RWPE1 (cell line): Measurements from ENCODE around the gene B4GALT1.

ENCODE experiments used
- CTCF ChIA-PET: fragments of 350-600 bp; sonication (Branson Sonifier 250); formaldehyde crosslinking; extraction: SDS; loops from one replicate; lab custom pipeline; 2021; lab: Yijun Ruan, JAX
- POLR2A ChIA-PET: fragments of 400-600 bp; formaldehyde crosslinking; extraction: SDS; loops from one replicate; lab custom pipeline; 2020; ENCODE audit warnings: antibody characterized with exemption; ENCODE audit not compliant: low non-redundant PET; lab: Yijun Ruan, JAX
- DNase-seq: peaks from one replicate; pipeline ENCODE4 v3.0.0; 2012; ENCODE audit warnings: low spot score
- H3K27ac ChIP-seq: fragments of 450-650 bp; 2 replicates; pipeline ENCODE4 v1.5.1; 2017
- TF ChIP-seq, protein P1 (sequence below): fragments of 450-650 bp; conservative IDR thresholded peaks from 2 replicates; pipeline ENCODE4 v1.5.1; 2017; ENCODE audit warnings: low read depth, mild to moderate bottlenecking

The B4GALT1 gene

DNA sequence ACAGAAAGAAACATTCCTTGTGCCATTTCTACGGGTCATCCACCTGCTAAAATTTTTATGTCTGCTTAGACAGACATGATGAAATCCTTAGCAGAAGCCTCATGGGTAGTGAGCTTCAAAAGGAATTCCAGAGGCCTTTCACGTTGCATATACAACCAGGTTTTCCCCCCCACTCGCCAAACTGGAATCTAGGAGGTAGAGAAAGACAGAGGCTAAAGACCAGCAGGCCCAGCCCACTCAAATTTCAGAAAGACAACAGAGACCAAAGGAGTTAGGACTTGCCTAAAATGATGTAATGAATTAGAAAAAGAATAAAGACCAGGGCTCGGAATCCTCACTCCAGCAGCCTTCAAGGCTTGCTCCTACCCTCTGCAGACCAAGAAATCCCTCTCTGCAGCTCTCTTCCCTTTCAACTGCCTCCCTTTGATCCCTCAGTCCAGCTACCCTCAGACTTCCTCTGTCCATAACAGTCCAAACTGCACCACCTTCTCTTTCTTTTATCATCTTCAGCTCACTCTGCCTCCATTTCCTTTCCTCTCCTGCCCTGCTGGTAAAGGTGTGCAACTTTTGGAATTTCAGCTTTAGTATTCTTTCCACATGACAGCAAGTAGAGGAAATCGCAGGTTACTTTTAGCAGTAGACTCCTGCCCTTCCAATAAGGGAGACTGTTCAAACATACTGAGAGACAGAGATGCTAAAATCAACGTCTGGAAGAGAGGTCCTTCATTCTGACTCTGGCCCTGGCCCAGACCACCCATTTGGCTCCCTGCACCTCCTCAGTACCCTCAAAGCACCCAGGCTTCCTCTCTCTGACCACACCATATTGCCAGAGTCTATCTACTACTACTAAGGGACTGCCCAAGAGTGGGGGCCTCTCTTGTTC is 8.9 kb downstream of the B4GALT1 start:
- TF ChIP-seq, protein P1, sequence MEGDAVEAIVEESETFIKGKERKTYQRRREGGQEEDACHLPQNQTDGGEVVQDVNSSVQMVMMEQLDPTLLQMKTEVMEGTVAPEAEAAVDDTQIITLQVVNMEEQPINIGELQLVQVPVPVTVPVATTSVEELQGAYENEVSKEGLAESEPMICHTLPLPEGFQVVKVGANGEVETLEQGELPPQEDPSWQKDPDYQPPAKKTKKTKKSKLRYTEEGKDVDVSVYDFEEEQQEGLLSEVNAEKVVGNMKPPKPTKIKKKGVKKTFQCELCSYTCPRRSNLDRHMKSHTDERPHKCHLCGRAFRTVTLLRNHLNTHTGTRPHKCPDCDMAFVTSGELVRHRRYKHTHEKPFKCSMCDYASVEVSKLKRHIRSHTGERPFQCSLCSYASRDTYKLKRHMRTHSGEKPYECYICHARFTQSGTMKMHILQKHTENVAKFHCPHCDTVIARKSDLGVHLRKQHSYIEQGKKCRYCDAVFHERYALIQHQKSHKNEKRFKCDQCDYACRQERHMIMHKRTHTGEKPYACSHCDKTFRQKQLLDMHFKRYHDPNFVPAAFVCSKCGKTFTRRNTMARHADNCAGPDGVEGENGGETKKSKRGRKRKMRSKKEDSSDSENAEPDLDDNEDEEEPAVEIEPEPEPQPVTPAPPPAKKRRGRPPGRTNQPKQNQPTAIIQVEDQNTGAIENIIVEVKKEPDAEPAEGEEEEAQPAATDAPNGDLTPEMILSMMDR: no peak
- DNase-seq: no peak
- CTCF ChIA-PET: no interaction called here
- peak overlapping the region; percentile 98 for H3K27ac ChIP-seq
- POLR2A ChIA-PET: interaction anchor here (1.5 kb wide), 1 partner anchor 9 kb away, joined by 3 read pairs; the partner anchor contains the start of gene B4GALT1

DNA sequence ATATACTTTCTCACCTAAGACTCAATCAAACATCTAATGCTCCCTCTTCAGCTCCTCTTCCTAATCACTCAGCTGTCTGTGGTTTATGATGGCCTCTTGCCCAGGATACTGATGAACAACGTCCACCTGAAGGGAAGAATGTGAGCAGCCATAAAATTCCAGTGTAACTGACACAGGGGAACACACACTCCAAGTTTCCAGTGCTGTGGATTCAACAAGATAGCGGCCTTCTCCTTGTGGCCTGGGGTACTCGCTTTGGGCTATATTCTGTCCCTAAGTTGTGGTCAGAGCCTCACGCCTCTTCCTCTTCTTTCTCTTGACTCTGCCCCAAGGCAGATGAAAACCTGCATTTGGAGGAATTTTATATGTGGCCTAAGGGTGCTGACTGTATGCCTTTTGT is 11.7 kb downstream of the B4GALT1 start:
- ChIA-PET POLR2A (interaction anchor here (0.6 kb wide), 1 partner anchor 637 kb away, joined by 3 read pairs; no protein-coding TSS in a partner anchor), CTCF (no interaction called here)
- no peak overlapping the region; the same call in 1 of the 2 replicates for H3K27ac ChIP-seq
- TF ChIP-seq, protein P1: no peak
- DNase-seq: no peak

GRCh38 chr9:33154371-33154770 is 12.8 kb downstream of the B4GALT1 start:
- TF ChIP-seq, protein P1: no peak
- ChIA-PET POLR2A (no interaction called here), CTCF (no interaction called here)
- no peak overlapping the region for H3K27ac ChIP-seq
- no peak for DNase-seq

- no peak overlapping the region for H3K27ac ChIP-seq
- DNase-seq: no peak
- CTCF ChIA-PET: no interaction called here
- TF ChIP-seq, protein P1: no peak
- POLR2A ChIA-PET: no interaction called here
These were observed 13.5 kb downstream of the B4GALT1 start for GRCh38 chr9:33153666-33154065.

GRCh38 chr9:33153001-33153400 is 14.1 kb downstream of the B4GALT1 start:
- POLR2A ChIA-PET: no interaction called here
- no peak for DNase-seq
- CTCF ChIA-PET: no interaction called here
- H3K27ac ChIP-seq: peak overlapping the region; percentile 73
- TF ChIP-seq, protein P1: no peak

DNA sequence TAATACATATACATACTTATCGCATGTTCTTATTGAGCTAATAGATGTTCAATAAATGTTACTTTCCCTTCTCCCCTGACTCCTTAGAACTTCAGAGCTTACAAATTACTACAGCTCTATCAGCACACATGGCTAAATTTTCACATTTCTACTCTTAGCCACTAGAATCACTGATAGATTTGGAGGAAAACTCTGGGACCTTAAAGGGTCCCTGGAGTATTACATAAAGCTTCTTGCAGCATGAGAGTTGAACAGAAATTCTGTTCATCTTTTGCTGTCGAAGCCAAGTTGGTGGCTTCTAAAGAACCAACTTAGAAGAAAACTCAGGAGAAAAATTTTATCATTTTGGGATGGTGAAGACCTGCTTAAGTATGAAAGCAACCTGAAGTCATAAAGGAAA is 15.5 kb downstream of the B4GALT1 start:
- TF ChIP-seq, protein P1: no peak
- peak overlapping the region; percentile 84 for H3K27ac ChIP-seq
- ChIA-PET CTCF (no interaction called here), POLR2A (interaction anchor here (1.6 to 1.8 kb wide), 2 partner anchors 14 to 16 kb away, joined by 4 to 5 read pairs; partner anchors contain the start of gene B4GALT1)
- no peak for DNase-seq
